HL-60 (cell line): ENCODE measurements around the gene DCP2.

Experiments
- DNase-seq, 2 experiments: peaks; one replicate each; pipeline ENCODE4 v3.0.0-alpha.2; 2010 to 2020; ENCODE audit warnings: low read depth in 1 of 2, low spot score in 1 of 2
- H3K27ac ChIP-seq: fragments of 250-450 bp; sonication (Bioruptor Pico); replicated peaks from 2 replicates; pipeline ENCODE4 v1.5.1; 2020; ENCODE audit warnings: mild to moderate bottlenecking, moderate library complexity
- H3K27me3 ChIP-seq: fragments of 250-450 bp; sonication (Bioruptor Pico); 2 replicates; pipeline ENCODE4 v1.5.1; 2021; ENCODE audit warnings: mild to moderate bottlenecking, moderate library complexity; ENCODE audit not compliant: insufficient read depth, poor library complexity, severe bottlenecking
- H3K4me3 ChIP-seq: replicated peaks from 2 replicates; pipeline ENCODE4 v1.5.1; 2011; ENCODE audit warnings: mild to moderate bottlenecking, control low read depth, low read length; ENCODE audit not compliant: insufficient read depth
- GABPA ChIP-seq: IDR thresholded peaks from 2 replicates; pipeline ENCODE4 v1.6.1; 2012; ENCODE audit warnings: low read depth
- POLR2AphosphoS5 ChIP-seq: IDR thresholded peaks from 2 replicates; pipeline ENCODE4 v1.6.1; 2012; ENCODE audit warnings: low read depth
- SPI1 ChIP-seq: IDR thresholded peaks from 2 replicates; pipeline ENCODE4 v1.6.1; 2012; ENCODE audit warnings: low read depth, mild to moderate bottlenecking, borderline replicate concordance
- TF ChIP-seq, protein P1 (sequence below): IDR thresholded peaks from 2 replicates; pipeline ENCODE4 v1.6.1; 2012; ENCODE audit warnings: low read depth; ENCODE audit not compliant: insufficient replicate concordance
- TF ChIP-seq, protein P2 (sequence below): IDR thresholded peaks from one replicate; pipeline ENCODE4 v1.5.1; 2011; ENCODE audit warnings: low read length, control low read depth, inconsistent platforms; ENCODE audit not compliant: insufficient read depth

Gene DCP2

DNA sequence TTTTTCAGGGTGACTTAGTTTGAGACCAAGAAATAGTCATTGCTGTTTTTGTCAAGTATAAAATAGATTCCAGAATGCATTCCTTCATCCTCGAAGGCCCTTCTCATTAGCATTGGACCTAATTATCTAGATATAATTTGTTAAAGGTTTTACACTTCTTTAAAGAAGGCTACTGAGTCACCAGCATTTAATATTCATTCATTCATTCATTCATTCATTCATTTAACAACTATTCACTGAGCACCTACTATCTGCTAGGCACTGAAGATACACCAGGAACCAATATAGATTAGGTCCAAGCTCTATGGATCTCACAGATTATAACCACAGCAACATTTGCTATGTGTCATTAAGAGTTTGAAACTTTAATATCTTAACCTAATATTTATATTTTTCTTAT is 43.5 kb upstream of the DCP2 start:
- no peak for DNase-seq
- TF ChIP-seq, protein P1, sequence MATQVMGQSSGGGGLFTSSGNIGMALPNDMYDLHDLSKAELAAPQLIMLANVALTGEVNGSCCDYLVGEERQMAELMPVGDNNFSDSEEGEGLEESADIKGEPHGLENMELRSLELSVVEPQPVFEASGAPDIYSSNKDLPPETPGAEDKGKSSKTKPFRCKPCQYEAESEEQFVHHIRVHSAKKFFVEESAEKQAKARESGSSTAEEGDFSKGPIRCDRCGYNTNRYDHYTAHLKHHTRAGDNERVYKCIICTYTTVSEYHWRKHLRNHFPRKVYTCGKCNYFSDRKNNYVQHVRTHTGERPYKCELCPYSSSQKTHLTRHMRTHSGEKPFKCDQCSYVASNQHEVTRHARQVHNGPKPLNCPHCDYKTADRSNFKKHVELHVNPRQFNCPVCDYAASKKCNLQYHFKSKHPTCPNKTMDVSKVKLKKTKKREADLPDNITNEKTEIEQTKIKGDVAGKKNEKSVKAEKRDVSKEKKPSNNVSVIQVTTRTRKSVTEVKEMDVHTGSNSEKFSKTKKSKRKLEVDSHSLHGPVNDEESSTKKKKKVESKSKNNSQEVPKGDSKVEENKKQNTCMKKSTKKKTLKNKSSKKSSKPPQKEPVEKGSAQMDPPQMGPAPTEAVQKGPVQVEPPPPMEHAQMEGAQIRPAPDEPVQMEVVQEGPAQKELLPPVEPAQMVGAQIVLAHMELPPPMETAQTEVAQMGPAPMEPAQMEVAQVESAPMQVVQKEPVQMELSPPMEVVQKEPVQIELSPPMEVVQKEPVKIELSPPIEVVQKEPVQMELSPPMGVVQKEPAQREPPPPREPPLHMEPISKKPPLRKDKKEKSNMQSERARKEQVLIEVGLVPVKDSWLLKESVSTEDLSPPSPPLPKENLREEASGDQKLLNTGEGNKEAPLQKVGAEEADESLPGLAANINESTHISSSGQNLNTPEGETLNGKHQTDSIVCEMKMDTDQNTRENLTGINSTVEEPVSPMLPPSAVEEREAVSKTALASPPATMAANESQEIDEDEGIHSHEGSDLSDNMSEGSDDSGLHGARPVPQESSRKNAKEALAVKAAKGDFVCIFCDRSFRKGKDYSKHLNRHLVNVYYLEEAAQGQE, result no peak
- TF ChIP-seq POLR2AphosphoS5 (no peak), GABPA (no peak), SPI1 (no peak)
- TF ChIP-seq, protein P2, sequence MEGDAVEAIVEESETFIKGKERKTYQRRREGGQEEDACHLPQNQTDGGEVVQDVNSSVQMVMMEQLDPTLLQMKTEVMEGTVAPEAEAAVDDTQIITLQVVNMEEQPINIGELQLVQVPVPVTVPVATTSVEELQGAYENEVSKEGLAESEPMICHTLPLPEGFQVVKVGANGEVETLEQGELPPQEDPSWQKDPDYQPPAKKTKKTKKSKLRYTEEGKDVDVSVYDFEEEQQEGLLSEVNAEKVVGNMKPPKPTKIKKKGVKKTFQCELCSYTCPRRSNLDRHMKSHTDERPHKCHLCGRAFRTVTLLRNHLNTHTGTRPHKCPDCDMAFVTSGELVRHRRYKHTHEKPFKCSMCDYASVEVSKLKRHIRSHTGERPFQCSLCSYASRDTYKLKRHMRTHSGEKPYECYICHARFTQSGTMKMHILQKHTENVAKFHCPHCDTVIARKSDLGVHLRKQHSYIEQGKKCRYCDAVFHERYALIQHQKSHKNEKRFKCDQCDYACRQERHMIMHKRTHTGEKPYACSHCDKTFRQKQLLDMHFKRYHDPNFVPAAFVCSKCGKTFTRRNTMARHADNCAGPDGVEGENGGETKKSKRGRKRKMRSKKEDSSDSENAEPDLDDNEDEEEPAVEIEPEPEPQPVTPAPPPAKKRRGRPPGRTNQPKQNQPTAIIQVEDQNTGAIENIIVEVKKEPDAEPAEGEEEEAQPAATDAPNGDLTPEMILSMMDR, result no peak
- Histone ChIP-seq H3K27ac (no peak overlapping the region), H3K4me3 (no peak overlapping the region), H3K27me3 (no peaks in the 10 kb centered on the region)

DNA sequence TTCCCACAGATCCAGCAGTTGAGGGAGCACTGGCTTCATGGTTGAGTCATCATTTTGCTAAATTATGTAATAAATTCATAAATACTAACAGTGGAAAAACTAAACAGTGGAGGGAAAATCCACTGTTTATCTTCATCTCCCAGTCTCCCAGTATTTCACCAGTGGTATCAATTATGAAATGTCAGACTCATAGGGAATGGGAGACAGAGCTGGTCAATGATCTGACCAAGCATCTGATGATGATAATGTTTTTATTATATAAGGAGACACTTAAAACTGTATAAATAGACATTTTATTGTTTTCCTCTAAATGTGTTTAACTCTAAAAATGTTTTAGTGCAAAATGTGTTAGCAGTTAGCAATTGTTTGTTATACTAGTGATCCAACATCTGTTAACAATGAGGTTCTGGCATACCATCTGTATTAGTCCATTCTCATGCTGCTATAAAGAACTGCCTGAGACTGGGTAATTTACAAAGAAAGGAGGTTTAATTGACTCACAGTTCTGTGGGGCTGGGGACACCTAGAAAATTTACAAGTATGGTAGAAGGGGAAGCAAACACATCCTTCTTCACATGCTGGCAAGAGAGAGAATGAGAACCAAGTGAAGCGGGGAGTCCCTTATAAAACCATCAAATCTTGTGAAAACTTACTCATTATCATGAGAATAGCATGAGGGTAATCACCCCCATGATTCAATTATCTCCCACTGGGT is 42.8 kb upstream of the DCP2 start:
- no peak overlapping the region for H3K4me3 ChIP-seq
- DNase-seq, result no peak
- TF ChIP-seq, protein P1, result no peak
- TF ChIP-seq SPI1, result no peak
- TF ChIP-seq, protein P2, result no peak
- TF ChIP-seq GABPA, result no peak
- H3K27me3 ChIP-seq, result no peaks in the 10 kb centered on the region
- no peak overlapping the region for H3K27ac ChIP-seq

DNA sequence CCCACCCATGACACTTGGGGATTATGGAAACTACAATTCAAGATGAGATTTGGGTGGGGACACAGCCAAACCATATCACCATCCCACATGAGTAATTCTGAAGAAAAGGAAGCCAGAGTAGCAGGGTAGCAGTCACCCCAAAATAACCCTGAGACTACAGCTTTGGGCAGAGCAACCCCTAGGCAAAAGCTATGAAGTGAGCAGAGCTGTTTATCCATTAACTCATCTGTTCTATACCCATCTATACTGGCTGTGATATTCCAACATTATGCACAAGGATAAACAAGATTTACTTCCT is 42.3 kb upstream of the DCP2 start:
- H3K27ac ChIP-seq, result no peak overlapping the region

More for the DNA sequence above, 42.3 kb upstream of the DCP2 start:
- DNase-seq, result no peak
- Histone ChIP-seq H3K27me3 (no peaks in the 10 kb centered on the region), H3K4me3 (no peak overlapping the region)
- no peak for TF ChIP-seq GABPA
- TF ChIP-seq, protein P2, result no peak
- no peak for TF ChIP-seq POLR2AphosphoS5
- TF ChIP-seq, protein P1, result no peak
- TF ChIP-seq SPI1, result no peak
